Fibroblast of mammary gland (primary cell): ENCODE data around the gene SLC35G6.
A peak's percentile ranks its signal among the peaks of the same experiment; 100 is the strongest.

Experiments used
- DNase-seq: peaks from one replicate; pipeline ENCODE4 v3.0.0-alpha.2; 2010; ENCODE audit warnings: low read depth
- H3K4me3 ChIP-seq: 2 replicates; pipeline ENCODE4 v1.5.1; 2011; ENCODE audit warnings: low read depth, mild to moderate bottlenecking, low read length, moderate library complexity; ENCODE audit not compliant: control insufficient read depth
- TF ChIP-seq, protein P1 (sequence below): conservative IDR thresholded peaks from 2 replicates; pipeline ENCODE4 v1.5.1; 2011; ENCODE audit warnings: low read depth, low read length, inconsistent platforms; ENCODE audit not compliant: control insufficient read depth, insufficient read depth

SLC35G6 gene

DNA sequence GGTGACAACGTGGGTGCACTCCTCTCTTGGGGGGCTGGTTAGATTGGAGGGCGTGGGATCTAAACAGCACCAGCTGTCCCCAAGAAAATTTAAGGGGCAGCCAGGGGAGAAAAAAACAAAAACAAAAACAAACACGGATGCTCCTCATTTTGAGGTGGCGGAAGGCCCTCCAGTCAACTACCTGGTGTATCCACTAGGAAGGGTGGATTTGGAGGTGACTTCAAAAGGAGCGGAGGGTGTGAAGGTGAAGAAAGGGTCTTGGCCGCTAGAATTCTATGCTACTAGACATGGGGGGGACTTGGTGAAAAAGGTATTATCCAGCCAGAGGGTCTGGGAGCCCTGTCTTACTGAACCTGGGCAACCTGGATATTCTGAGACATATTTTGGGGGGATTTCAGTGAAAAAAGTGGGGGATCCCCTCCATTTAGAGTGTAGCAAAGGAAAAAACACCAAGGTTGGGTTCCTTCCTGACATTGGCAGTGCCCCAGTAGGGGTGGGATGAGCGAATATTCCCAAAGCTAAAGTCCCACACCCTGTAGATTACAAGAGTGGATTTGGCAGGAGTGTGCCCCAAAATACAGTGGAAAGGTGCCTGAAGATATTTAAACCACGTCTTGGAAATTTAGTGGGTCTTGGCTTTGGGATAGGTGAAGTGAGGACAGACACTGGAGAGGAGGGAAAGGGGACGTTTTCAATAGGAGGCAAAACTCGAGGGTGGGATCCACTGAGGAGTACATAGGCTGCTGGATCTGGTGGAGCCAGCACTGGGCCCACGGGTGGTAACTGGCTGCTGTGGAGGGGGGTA, 42.4 kb upstream of the SLC35G6 start:
- H3K4me3 ChIP-seq, result no peak overlapping the region
- TF ChIP-seq, protein P1, sequence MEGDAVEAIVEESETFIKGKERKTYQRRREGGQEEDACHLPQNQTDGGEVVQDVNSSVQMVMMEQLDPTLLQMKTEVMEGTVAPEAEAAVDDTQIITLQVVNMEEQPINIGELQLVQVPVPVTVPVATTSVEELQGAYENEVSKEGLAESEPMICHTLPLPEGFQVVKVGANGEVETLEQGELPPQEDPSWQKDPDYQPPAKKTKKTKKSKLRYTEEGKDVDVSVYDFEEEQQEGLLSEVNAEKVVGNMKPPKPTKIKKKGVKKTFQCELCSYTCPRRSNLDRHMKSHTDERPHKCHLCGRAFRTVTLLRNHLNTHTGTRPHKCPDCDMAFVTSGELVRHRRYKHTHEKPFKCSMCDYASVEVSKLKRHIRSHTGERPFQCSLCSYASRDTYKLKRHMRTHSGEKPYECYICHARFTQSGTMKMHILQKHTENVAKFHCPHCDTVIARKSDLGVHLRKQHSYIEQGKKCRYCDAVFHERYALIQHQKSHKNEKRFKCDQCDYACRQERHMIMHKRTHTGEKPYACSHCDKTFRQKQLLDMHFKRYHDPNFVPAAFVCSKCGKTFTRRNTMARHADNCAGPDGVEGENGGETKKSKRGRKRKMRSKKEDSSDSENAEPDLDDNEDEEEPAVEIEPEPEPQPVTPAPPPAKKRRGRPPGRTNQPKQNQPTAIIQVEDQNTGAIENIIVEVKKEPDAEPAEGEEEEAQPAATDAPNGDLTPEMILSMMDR, result no peak
- no peak for DNase-seq

DNA sequence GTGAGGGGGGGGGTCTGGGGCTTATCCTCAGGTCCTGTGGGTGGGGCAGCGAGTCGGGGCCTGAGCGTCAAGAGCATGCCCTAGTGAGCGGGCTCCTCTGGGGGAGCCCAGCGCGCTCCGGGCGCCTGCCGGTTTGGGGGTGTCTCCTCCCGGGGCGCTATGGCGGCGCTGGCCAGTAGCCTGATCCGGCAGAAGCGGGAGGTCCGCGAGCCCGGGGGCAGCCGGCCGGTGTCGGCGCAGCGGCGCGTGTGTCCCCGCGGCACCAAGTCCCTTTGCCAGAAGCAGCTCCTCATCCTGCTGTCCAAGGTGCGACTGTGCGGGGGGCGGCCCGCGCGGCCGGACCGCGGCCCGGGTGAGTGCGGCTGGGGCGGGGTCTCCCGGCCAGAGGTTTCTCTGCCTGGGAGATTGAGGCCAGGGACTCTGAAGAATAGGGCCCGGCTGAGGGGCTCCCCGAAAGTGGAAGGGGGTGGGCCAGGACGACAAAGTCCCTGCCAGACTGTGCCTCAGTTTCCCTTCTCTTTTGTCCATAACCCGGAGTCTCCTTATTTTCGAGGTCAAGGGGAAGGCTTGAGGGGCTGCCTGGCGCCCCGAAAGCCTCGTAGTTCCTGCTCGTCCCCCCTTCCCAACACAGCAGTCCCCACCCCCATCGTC, 41.7 kb upstream of the SLC35G6 start, which contains the start of gene FGF11:
Gene FGF11, plus strand, starts transcription at position 51 of the 651 bp plus-strand sequence. Its CDS starts 109 bp downstream, at position 160.
- peak within 1 kb of the TSS; percentile 13 for H3K4me3 ChIP-seq
- TF ChIP-seq, protein P1, result no peak
- DNase-seq, result no peak

DNA sequence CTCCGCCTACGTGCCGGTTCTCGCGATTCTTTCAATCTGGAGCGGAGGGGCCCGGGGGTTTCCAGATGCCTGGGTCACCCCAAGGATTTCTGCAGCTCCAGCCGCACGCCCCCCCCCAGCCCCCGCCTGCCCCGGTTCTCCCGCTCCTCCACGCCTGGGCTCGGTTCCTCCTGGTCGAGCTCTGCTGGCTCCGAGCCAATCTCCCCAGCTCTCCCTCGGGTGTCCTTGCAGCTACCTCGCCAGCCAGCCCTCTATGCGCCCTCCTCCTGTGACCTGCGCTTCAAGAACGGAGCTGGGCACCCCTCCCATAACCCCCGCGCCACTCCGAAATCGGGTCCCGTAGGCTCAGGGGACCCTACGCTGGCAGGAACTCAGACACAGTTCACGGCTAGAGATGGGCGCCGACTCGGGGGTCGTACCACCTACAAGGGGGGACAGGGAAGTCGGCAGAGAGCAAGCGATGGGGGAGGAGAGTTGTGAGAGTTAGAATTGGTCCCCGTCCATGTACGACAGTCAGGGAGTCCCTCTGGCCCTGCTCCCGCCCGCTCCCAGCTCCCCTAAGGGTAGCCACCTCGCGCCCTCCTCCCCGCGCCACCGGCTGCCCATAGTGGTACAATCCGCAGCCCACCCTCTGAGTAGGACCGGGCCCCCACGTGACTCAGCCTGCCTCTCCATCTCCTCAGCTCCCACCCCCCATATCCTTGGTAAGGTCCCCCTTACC, 41.0 kb upstream of the SLC35G6 start:
- peak overlapping the region; percentile 13 for H3K4me3 ChIP-seq
- no peak for DNase-seq
- TF ChIP-seq, protein P1, result no peak

DNA sequence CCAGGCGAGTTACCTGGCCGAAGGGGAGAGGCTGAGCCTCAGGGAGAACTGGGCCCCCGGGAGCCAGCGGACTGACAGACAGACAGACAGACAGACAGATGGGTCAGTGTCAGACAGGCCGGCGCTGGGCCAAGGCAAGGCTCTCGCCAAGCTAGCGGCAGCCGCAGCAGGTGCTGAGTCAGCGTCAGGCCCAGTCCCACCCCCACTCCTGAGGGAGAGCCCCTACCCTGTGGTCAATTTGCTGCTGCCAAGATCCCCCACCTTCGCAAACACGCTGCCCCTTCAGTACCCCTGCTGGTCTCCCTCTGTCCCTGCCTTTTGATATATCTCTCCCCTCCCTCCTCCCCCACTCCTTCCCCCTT, 40.4 kb upstream of the SLC35G6 start:
- H3K4me3 ChIP-seq, result no peak overlapping the region
- DNase-seq, result peak; percentile 41
- TF ChIP-seq, protein P1, result peak; percentile 5

DNA sequence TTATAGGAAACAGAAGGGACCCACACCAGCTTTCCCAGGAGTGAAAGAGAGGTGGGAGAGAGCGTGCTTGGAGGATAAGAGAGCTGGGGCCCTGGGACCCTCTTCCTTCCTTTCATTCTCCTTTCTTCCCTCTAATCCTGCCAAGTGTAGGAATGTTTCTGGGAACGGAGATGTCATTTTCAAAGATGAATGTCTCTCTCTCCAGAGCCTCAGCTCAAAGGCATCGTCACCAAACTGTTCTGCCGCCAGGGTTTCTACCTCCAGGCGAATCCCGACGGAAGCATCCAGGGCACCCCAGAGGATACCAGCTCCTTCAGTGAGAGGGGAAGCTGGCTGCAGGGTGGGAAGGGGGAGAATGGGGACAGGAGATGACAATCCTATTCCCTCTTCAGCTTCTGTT, 40.0 kb upstream of the SLC35G6 start:
- DNase-seq, result no peak
- H3K4me3 ChIP-seq, result no peak overlapping the region
- TF ChIP-seq, protein P1, result no peak

DNA sequence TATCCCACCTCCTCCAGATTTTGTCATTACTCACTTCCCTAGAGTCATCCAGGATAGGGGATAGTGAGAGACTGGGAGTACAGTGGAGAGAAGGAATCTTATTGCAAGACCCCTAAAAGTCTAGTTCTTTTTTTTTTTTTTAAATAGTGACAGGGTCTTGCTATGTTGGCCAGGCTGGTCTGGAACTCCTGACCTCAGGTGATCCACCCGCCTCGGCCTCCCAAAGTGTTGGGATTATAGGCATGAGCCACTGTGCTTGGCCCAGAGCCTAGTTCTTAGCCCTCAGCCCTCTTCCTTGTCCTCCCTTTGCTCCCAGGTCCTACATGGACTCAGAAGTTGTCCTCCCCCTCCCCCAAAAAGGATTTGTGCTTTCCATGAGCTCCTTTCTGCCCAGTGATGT, 39.1 kb upstream of the SLC35G6 start:
- DNase-seq, result no peak
- H3K4me3 ChIP-seq, result no peak overlapping the region
- TF ChIP-seq, protein P1, result no peak
